Smooth muscle cell (in vitro differentiated cells): ENCODE data around the gene PTPN6. TPM values are rescaled to one million over a fixed set of nuclear protein-coding genes. Genes with fewer than 3 reads are reported as not detected.

ENCODE experiments used
- DNase-seq: peaks from one replicate; lab custom pipeline; 2025; ENCODE audit not compliant: unreplicated experiment; lab: John Stamatoyannopoulos, UW
- H2AFZ ChIP-seq: fragments of 200-600 bp; sonication (generic); 2 replicates; pipeline ENCODE4 v1.6.0; 2016; ENCODE audit warnings: antibody characterized with exemption, low read depth, mild to moderate bottlenecking
- H3F3A ChIP-seq: fragments of 200-600 bp; sonication (generic); 2 replicates; pipeline ENCODE4 v1.6.0; 2017; ENCODE audit warnings: antibody characterized with exemption, low read depth
- H3K27ac ChIP-seq: fragments of 200-600 bp; sonication (generic); 2 replicates; pipeline ENCODE4 v1.5.1; 2016; ENCODE audit warnings: low read depth, mild to moderate bottlenecking
- H3K27me3 ChIP-seq: fragments of 200-600 bp; sonication (generic); 2 replicates; pipeline ENCODE4 v1.6.1; 2016; ENCODE audit warnings: low read depth, mild to moderate bottlenecking
- H3K36me3 ChIP-seq: fragments of 200-600 bp; sonication (generic); 2 replicates; pipeline ENCODE4 v1.5.1; 2016; ENCODE audit warnings: low read depth
- H3K4me1 ChIP-seq: fragments of 200-600 bp; sonication (generic); 2 replicates; pipeline ENCODE4 v1.5.1; 2016; ENCODE audit warnings: low read depth
- H3K4me2 ChIP-seq: fragments of 200-600 bp; sonication (generic); 2 replicates; pipeline ENCODE4 v1.6.0; 2016; ENCODE audit warnings: mild to moderate bottlenecking
- H3K4me3 ChIP-seq: fragments of 200-600 bp; sonication (generic); 2 replicates; pipeline ENCODE4 v1.5.1; 2016; ENCODE audit warnings: mild to moderate bottlenecking
- H3K79me2 ChIP-seq: fragments of 200-600 bp; sonication (generic); 2 replicates; pipeline ENCODE4 v1.6.0; 2016; ENCODE audit warnings: low read depth, mild to moderate bottlenecking
- H3K9ac ChIP-seq: fragments of 200-600 bp; sonication (generic); 2 replicates; pipeline ENCODE4 v1.6.0; 2016; ENCODE audit warnings: low read depth
- H3K9me3 ChIP-seq: fragments of 200-600 bp; sonication (generic); replicated peaks from 2 replicates; pipeline ENCODE4 v1.5.1; 2016; ENCODE audit warnings: low read depth
- H4K20me1 ChIP-seq: fragments of 200-600 bp; sonication (generic); 2 replicates; pipeline ENCODE4 v1.6.0; 2016; ENCODE audit warnings: low read depth
- CTCF ChIP-seq: fragments of 200-600 bp; sonication (generic); IDR thresholded peaks from 2 replicates; pipeline ENCODE4 v1.5.1; 2017; ENCODE audit warnings: borderline replicate concordance, mild to moderate bottlenecking, antibody characterized with exemption; ENCODE audit not compliant: insufficient read depth, poor library complexity, severe bottlenecking
- WGBS: methylation state at CpG from one replicate; pipeline ENCODE4 v1.1.7; 2016; ENCODE audit warnings: low lambda C conversion rate; 5-methylcytosine and 5-hydroxymethylcytosine counted together
- polyA plus RNA-seq: library from polyadenylated mRNA; unstranded; fragments of >200 nt; fragmentation: Nextera tagmentation; extraction: Ambion mirVana; gene quantifications from 2 replicates; pipeline ENCODE4 v1.2.1, GENCODE V29; 2016
- total RNA-seq: library from RNA; depleted of rRNA; stranded (reverse); fragments of >200 nt; gene quantifications from 2 replicates; pipeline ENCODE4 v1.2.3, GENCODE V29; 2014

The PTPN6 gene
- total and polyA plus RNA-seq, 2 experiments from 2014 or later: 2.8 to 4.3 TPM

- Histone ChIP-seq H3K9me3 (no peaks in the 10 kb centered on the region), H2AFZ (peak overlapping the region; percentile 71), H3K4me1 (peaks cover 19% of the 10 kb centered on the region), H3K27ac (peak overlapping the region; percentile 96), H3K4me3 (peak overlapping the region; percentile 56), H3K79me2 (no peaks in the 10 kb centered on the region), H3K9ac (peak overlapping the region; percentile 86), H4K20me1 (peaks cover 5% of the 10 kb centered on the region), H3K4me2 (peak overlapping the region; percentile 75), H3F3A (peaks cover 27% of the 10 kb centered on the region), H3K27me3 (no peaks in the 10 kb centered on the region), H3K36me3 (no peaks in the 10 kb centered on the region)
- peak; percentile 54 for DNase-seq
- no peak for TF ChIP-seq CTCF
- 26% methylated on average over 24 of the region's 24 CpGs for WGBS
Measured at GRCh38 chr12:6961278-6961694, 10.1 kb downstream of the PTPN6 start.

- H3K9me3 ChIP-seq: no peaks in the 10 kb centered on the region
- peak overlapping the region; percentile 96 for H3K27ac ChIP-seq
- peak; percentile 74 for DNase-seq
- peaks cover 5% of the 10 kb centered on the region for H4K20me1 ChIP-seq
- TF ChIP-seq CTCF: peak; percentile 47
- no peaks in the 10 kb centered on the region for H3K79me2 ChIP-seq
- peak overlapping the region; percentile 75 for H3K4me2 ChIP-seq
- H3K4me3 ChIP-seq: peak overlapping the region; percentile 56
- peak overlapping the region; percentile 71 for H2AFZ ChIP-seq
- 8% methylated on average over 16 of the region's 16 CpGs for WGBS
- H3F3A ChIP-seq: peaks cover 32% of the 10 kb centered on the region
- H3K9ac ChIP-seq: peak overlapping the region; percentile 86
- H3K36me3 ChIP-seq: no peaks in the 10 kb centered on the region
- peaks cover 19% of the 10 kb centered on the region for H3K4me1 ChIP-seq
- no peaks in the 10 kb centered on the region for H3K27me3 ChIP-seq
Measured at GRCh38 chr12:6961695-6962284, 10.6 kb downstream of the PTPN6 start.

- Histone ChIP-seq H3K9ac (peak overlapping the region; percentile 29), H3K36me3 (no peaks in the 10 kb centered on the region), H4K20me1 (peaks cover 5% of the 10 kb centered on the region), H3K27ac (peak overlapping the region; percentile 96), H2AFZ (no peak overlapping the region), H3F3A (peaks cover 39% of the 10 kb centered on the region), H3K79me2 (no peaks in the 10 kb centered on the region), H3K27me3 (no peaks in the 10 kb centered on the region), H3K9me3 (no peaks in the 10 kb centered on the region), H3K4me1 (peaks cover 19% of the 10 kb centered on the region), H3K4me3 (peak overlapping the region; percentile 56), H3K4me2 (peak overlapping the region; percentile 75)
- WGBS: 49% methylated on average over 25 of the region's 25 CpGs
- TF ChIP-seq CTCF: no peak
- no peak for DNase-seq
Measured at GRCh38 chr12:6962285-6963015, 11.3 kb downstream of the PTPN6 start.
